GM21619 (cell line): ENCODE data around the gene WDR6.

Experiments used
- ATAC-seq: cut with Tn5 transposase; IDR thresholded peaks from one replicate; pipeline ENCODE4 v1.9.1; 2021; ENCODE audit not compliant: unreplicated experiment

Gene WDR6

GRCh38 chr3:49028673-49029562 is 21.7 kb downstream of the WDR6 start, which contains the start of gene IMPDH2:
TSS of gene IMPDH2 (minus strand) at chr3:49029398. CDS start at chr3:49029350, 48 bp downstream.
- ATAC-seq = peak; percentile 81

- ATAC-seq = no peak
Measured at GRCh38 chr3:49029563-49029884, 22.3 kb downstream of the WDR6 start.

GRCh38 chr3:49030321-49030720 is 23.1 kb downstream of the WDR6 start:
- no peak for ATAC-seq

GRCh38 chr3:49032646-49033304 is 25.6 kb downstream of the WDR6 start:
- no peak for ATAC-seq

GRCh38 chr3:49034650-49035049 is 27.5 kb downstream of the WDR6 start:
- ATAC-seq = no peak

- ATAC-seq = no peak
Measured at GRCh38 chr3:49035281-49035680, 28.1 kb downstream of the WDR6 start.

- ATAC-seq = no peak
Measured at GRCh38 chr3:49053543-49053942, 46.4 kb downstream of the WDR6 start.

- no peak for ATAC-seq
Measured at GRCh38 chr3:49054344-49054862, 47.2 kb downstream of the WDR6 start.

GRCh38 chr3:49057268-49057667 is 50.1 kb downstream of the WDR6 start:
- ATAC-seq = no peak

- ATAC-seq = no peak
Measured at GRCh38 chr3:49058011-49058410, 50.8 kb downstream of the WDR6 start.
